ENCODE data around the gene NEK9.
"Not testable (repeated sequence)": the region's sequence is repeated elsewhere in the genome, so short reads cannot be mapped to it uniquely, and the experiment has no call there.

NEK9 gene

GRCh38 chr14:75084513-75084912, 42.3 kb downstream of the NEK9 start:
- H3K4me1 ChIP-seq (ENCODE audit: control insufficient read depth, insufficient read depth, low read length): no peaks in the 10 kb centered on the region
- peaks cover 61% of the 10 kb centered on the region for H3K36me3 ChIP-seq (ENCODE audit: control insufficient read depth, insufficient read depth, low read length)

DNA sequence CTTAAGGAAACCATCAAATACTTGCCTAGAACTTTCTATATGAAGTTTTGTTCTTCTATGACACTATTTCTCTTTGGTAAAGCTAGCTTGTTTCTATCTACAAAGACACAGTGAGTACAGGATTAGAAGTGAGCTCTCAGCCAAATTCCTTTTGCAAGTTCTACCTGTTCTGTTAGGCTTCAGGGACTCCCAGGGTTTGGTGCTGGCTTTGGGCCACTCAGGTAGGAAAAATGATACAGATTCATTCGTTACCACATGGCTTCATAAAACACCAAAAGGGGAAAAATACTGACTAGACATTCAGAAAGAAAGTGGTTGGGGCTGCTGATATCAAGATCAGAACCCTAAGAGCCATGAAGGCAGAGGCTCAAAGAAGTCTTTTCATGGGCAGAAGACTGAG, 43.6 kb downstream of the NEK9 start:
- Histone ChIP-seq H3K27me3 (ENCODE audit: control insufficient read depth, insufficient read depth, low read length) (no peaks in the 10 kb centered on the region), H3K9ac (ENCODE audit: low read depth, low read length) (no peak overlapping the region), H3K36me3 (ENCODE audit: control insufficient read depth, insufficient read depth, low read length) (peaks cover 58% of the 10 kb centered on the region), H3K9me3 (ENCODE audit: control insufficient read depth, insufficient read depth, low read length) (no peaks in the 10 kb centered on the region), H3K27ac (ENCODE audit: low read depth, low read length) (no peak overlapping the region), H3K4me1 (ENCODE audit: control insufficient read depth, insufficient read depth, low read length) (no peaks in the 10 kb centered on the region), H3K4me3 (ENCODE audit: low read depth, low read length) (no peak overlapping the region)

More at GRCh38 chr14:75084513-75084912, 42.3 kb downstream of the NEK9 start:
- no peak overlapping the region for H3K4me3 ChIP-seq (ENCODE audit: low read depth, low read length)
- H3K27me3 ChIP-seq (ENCODE audit: control insufficient read depth, insufficient read depth, low read length): no peaks in the 10 kb centered on the region
- H3K27ac ChIP-seq (ENCODE audit: low read depth, low read length): no peak overlapping the region
- H3K9ac ChIP-seq (ENCODE audit: low read depth, low read length): no peak overlapping the region
- H3K9me3 ChIP-seq (ENCODE audit: control insufficient read depth, insufficient read depth, low read length): no peaks in the 10 kb centered on the region

- no peak overlapping the region for H3K4me3 ChIP-seq (ENCODE audit: low read depth, low read length)
- H3K36me3 ChIP-seq (ENCODE audit: control insufficient read depth, insufficient read depth, low read length): peaks cover 43% of the 10 kb centered on the region
- no peak overlapping the region for H3K27ac ChIP-seq (ENCODE audit: low read depth, low read length)
- no peak overlapping the region for H3K9ac ChIP-seq (ENCODE audit: low read depth, low read length)
- H3K4me1 ChIP-seq (ENCODE audit: control insufficient read depth, insufficient read depth, low read length): no peaks in the 10 kb centered on the region
- no peaks in the 10 kb centered on the region for H3K9me3 ChIP-seq (ENCODE audit: control insufficient read depth, insufficient read depth, low read length)
- no peaks in the 10 kb centered on the region for H3K27me3 ChIP-seq (ENCODE audit: control insufficient read depth, insufficient read depth, low read length)
Observed at GRCh38 chr14:75081660-75082229, 45.1 kb downstream of the NEK9 start.

DNA sequence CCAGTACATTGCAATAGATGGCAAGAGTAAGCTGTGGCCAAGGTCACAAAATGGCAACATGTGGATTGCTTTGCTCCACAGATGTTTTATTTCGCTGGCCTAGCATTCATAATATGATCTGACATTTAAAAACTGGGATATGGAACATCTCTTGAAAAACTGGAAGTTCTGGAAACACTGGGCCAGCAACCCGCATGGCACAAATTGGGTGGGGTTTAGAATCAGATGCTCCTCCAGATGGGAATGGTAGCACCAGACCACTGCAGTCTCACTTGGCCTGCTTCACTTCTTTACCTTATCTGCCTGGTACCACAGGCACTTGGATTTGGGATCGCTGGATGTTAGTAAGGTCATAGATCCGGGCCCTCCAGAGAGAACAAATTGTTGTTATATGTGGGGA, 47.3 kb downstream of the NEK9 start:
- no peak overlapping the region for H3K27ac ChIP-seq (ENCODE audit: low read depth, low read length)
- H3K9ac ChIP-seq (ENCODE audit: low read depth, low read length): no peak overlapping the region
- H3K4me3 ChIP-seq (ENCODE audit: low read depth, low read length): no peak overlapping the region
- H3K9me3 ChIP-seq (ENCODE audit: control insufficient read depth, insufficient read depth, low read length): no peaks in the 10 kb centered on the region
- H3K27me3 ChIP-seq (ENCODE audit: control insufficient read depth, insufficient read depth, low read length): no peaks in the 10 kb centered on the region
- H3K36me3 ChIP-seq (ENCODE audit: control insufficient read depth, insufficient read depth, low read length): peaks cover 23% of the 10 kb centered on the region
- H3K4me1 ChIP-seq (ENCODE audit: control insufficient read depth, insufficient read depth, low read length): no peaks in the 10 kb centered on the region

DNA sequence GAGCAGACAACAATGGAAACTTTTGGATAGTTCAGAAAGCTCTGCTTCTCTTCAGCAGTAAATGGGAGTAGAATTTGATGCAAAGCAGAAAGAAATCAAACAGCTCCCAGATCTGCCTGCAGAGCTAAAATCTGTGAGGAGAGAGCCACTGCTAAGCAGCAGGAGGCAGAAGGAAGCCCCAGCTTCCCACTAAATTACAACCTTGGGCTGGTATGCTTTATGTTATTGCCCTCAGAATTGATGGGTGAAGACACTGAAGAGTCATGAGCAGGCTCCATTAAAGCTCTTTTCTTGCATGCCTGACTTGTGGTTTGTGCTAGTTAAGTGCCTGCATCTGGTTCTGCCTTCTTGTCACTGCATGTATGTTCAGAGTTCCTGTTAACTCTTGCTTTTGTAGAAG, 49.1 kb downstream of the NEK9 start:
- H3K9ac ChIP-seq (ENCODE audit: low read depth, low read length): no peak overlapping the region
- no peaks in the 10 kb centered on the region for H3K4me1 ChIP-seq (ENCODE audit: control insufficient read depth, insufficient read depth, low read length)
- peaks cover 6% of the 10 kb centered on the region; the same call in 1 of the 2 replicates for H3K36me3 ChIP-seq (ENCODE audit: control insufficient read depth, insufficient read depth, low read length)
- no peak overlapping the region for H3K27ac ChIP-seq (ENCODE audit: low read depth, low read length)
- H3K4me3 ChIP-seq (ENCODE audit: low read depth, low read length): no peak overlapping the region
- H3K9me3 ChIP-seq (ENCODE audit: control insufficient read depth, insufficient read depth, low read length): no peaks in the 10 kb centered on the region
- H3K27me3 ChIP-seq (ENCODE audit: control insufficient read depth, insufficient read depth, low read length): no peaks in the 10 kb centered on the region

DNA sequence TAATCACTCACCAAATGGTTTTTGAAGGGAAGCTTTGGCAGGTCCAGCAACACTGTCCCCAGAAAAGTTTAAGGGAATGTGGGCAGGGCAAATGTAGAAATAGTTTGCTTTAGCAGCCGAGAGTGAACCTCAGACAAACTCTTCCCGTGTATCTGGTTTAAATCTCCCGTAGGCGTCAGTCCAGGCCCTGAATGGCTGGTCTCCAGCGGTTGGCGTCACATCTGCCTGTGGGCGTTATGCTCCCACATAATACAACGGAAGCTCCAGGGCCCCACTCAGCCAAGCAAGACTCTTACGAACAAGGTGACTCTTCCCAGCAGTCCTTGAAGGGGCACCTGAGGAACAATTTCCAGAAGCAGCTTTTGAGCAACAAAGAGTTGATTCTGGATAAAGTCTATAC, 56.5 kb downstream of the NEK9 start:
- no peaks in the 10 kb centered on the region for H3K36me3 ChIP-seq (ENCODE audit: control insufficient read depth, insufficient read depth, low read length)
- H3K9ac ChIP-seq (ENCODE audit: low read depth, low read length): no peak overlapping the region
- 0 out of 2 replicates have a peak overlapping the region, but pooled peaks have one; percentile 84 for H3K4me3 ChIP-seq (ENCODE audit: low read depth, low read length)
- H3K4me1 ChIP-seq (ENCODE audit: control insufficient read depth, insufficient read depth, low read length): peaks cover 6% of the 10 kb centered on the region
- no peak overlapping the region for H3K27ac ChIP-seq (ENCODE audit: low read depth, low read length)
- no peaks in the 10 kb centered on the region for H3K9me3 ChIP-seq (ENCODE audit: control insufficient read depth, insufficient read depth, low read length)
- H3K27me3 ChIP-seq (ENCODE audit: control insufficient read depth, insufficient read depth, low read length): no peaks in the 10 kb centered on the region

- Histone ChIP-seq H3K9me3 (ENCODE audit: control insufficient read depth, insufficient read depth, low read length) (no peaks in the 10 kb centered on the region), H3K27ac (ENCODE audit: low read depth, low read length) (peak overlapping the region; percentile 95), H3K4me1 (ENCODE audit: control insufficient read depth, insufficient read depth, low read length) (peaks cover 6% of the 10 kb centered on the region), H3K27me3 (ENCODE audit: control insufficient read depth, insufficient read depth, low read length) (no peaks in the 10 kb centered on the region), H3K36me3 (ENCODE audit: control insufficient read depth, insufficient read depth, low read length) (no peaks in the 10 kb centered on the region), H3K9ac (ENCODE audit: low read depth, low read length) (no peak overlapping the region), H3K4me3 (ENCODE audit: low read depth, low read length) (peak overlapping the region; percentile 84)
Observed at GRCh38 chr14:75069811-75070145, 57.1 kb downstream of the NEK9 start.

DNA sequence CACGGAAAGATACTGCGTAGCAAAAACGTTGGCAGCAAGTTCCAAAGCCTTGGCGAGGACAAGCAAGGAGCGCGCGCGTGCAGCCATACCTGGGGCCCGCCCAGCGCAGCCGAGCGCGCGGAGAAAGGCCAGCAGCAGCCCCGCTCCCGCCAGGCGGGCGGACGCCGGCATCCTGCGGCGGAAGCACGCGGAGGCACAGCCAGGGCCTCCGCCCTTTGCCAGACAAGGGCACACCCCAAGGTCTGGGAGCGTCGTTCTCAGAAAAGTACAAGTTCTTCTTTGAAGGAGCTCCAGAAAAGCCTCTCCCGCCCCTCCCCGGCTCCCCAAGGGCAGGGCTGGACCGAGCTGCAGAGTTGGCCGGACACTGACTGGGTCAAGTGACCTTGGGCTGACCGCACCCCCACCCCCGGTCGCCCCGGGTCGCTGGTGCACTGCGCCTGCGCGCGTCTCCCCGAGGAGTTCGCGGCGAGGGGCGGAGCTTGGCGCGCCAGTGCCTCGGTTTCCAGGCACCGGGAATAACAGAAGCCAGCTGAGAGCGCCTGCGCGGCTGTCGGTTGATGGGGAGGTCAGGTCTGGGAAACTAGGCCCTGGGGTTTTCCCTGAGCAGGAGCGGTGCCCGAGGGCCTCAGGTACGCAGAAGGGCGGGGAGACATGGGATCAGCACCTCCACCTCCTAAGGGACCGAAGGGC, 57.6 kb downstream of the NEK9 start, which contains the start of gene ZC2HC1C:
TSS of gene ZC2HC1C (plus strand) at position 521 of the 690 bp plus-strand sequence. CDS start 933 bp downstream, outside the sequence.
- Histone ChIP-seq H3K27ac (ENCODE audit: low read depth, low read length) (peak within 1 kb of the TSS; percentile 95), H3K27me3 (ENCODE audit: control insufficient read depth, insufficient read depth, low read length) (no peaks in the 10 kb centered on the region), H3K4me3 (ENCODE audit: low read depth, low read length) (peak within 1 kb of the TSS; percentile 84), H3K36me3 (ENCODE audit: control insufficient read depth, insufficient read depth, low read length) (no peaks in the 10 kb centered on the region), H3K9me3 (ENCODE audit: control insufficient read depth, insufficient read depth, low read length) (no peaks in the 10 kb centered on the region), H3K4me1 (ENCODE audit: control insufficient read depth, insufficient read depth, low read length) (peaks cover 6% of the 10 kb centered on the region), H3K9ac (ENCODE audit: low read depth, low read length) (peak within 1 kb of the TSS; percentile 92)

- Histone ChIP-seq H3K4me3 (ENCODE audit: low read depth, low read length) (peak overlapping the region; percentile 84), H3K9ac (ENCODE audit: low read depth, low read length) (peak overlapping the region; percentile 92), H3K9me3 (ENCODE audit: control insufficient read depth, insufficient read depth, low read length) (no peaks in the 10 kb centered on the region)
Observed at GRCh38 chr14:75068294-75069120, 58.3 kb downstream of the NEK9 start.

DNA sequence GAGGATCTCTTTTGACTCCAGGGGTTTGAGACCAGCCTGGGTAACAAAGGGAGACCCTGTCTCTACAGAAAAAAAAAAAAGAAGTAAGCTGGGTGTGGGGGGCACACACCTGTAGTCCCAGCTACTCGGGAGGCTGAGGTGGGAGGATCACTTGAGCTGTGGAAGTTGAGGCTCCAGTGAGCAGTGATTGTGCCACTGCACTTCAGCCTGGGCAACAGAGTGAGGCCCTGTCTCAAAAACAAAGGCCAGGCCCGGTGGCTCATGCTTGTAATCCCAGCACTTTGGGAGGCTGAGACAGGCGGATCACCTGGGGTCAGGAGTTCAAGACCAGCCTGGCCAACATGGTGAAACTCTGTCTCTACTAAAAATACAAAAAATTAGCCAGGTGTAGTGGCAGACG, 59.1 kb downstream of the NEK9 start:
- H3K4me3 ChIP-seq (ENCODE audit: low read depth, low read length): peak overlapping the region; percentile 84
- not testable (repeated sequence) for H3K36me3 ChIP-seq (ENCODE audit: control insufficient read depth, insufficient read depth, low read length); H3K27ac ChIP-seq (ENCODE audit: low read depth, low read length); H3K9me3 ChIP-seq (ENCODE audit: control insufficient read depth, insufficient read depth, low read length); H3K27me3 ChIP-seq (ENCODE audit: control insufficient read depth, insufficient read depth, low read length); H3K9ac ChIP-seq (ENCODE audit: low read depth, low read length); H3K4me1 ChIP-seq (ENCODE audit: control insufficient read depth, insufficient read depth, low read length)

More at GRCh38 chr14:75068294-75069120, 58.3 kb downstream of the NEK9 start:
- H3K36me3 ChIP-seq (ENCODE audit: control insufficient read depth, insufficient read depth, low read length): no peaks in the 10 kb centered on the region
- H3K27me3 ChIP-seq (ENCODE audit: control insufficient read depth, insufficient read depth, low read length): no peaks in the 10 kb centered on the region
- H3K27ac ChIP-seq (ENCODE audit: low read depth, low read length): peak overlapping the region; percentile 95
- peaks cover 6% of the 10 kb centered on the region for H3K4me1 ChIP-seq (ENCODE audit: control insufficient read depth, insufficient read depth, low read length)

DNA sequence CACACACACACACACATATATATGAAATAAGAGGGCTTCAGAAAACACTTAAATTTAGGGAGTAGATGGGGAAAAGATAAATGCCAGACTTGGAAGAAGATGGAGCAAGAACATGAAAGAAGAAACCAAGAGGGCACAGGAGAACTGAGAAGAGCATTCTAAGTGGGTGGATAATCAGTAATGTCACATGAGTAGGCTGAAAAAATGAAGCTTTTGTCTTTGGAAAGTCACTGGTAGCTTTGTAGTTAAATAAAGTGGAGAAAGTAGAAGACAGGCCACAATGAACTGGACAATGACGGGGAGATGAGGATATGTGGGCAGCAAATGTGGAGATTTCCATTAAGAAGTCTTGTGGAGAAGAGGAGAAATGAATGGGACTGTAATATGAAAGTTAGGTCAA, 59.6 kb downstream of the NEK9 start:
- Histone ChIP-seq H3K4me3 (ENCODE audit: low read depth, low read length) (no peak overlapping the region), H3K4me1 (ENCODE audit: control insufficient read depth, insufficient read depth, low read length) (peaks cover 6% of the 10 kb centered on the region), H3K36me3 (ENCODE audit: control insufficient read depth, insufficient read depth, low read length) (no peaks in the 10 kb centered on the region), H3K27ac (ENCODE audit: low read depth, low read length) (no peak overlapping the region), H3K9me3 (ENCODE audit: control insufficient read depth, insufficient read depth, low read length) (no peaks in the 10 kb centered on the region), H3K27me3 (ENCODE audit: control insufficient read depth, insufficient read depth, low read length) (no peaks in the 10 kb centered on the region), H3K9ac (ENCODE audit: low read depth, low read length) (no peak overlapping the region)
